Ascending aorta (tissue), 2 donors: ENCODE results near the gene HNMT. TPM values are rescaled to one million over a fixed set of nuclear protein-coding genes. Genes with fewer than 3 reads are reported as not detected.

Source experiments
- DNase-seq, 2 donors: peaks; one replicate each; pipeline ENCODE4 v3.0.0-alpha.2; 2019; ENCODE audit warnings: low spot score in 2 of 2
- H3K27ac ChIP-seq, 2 donors: fragments of 200-600 bp; sonication (generic); one replicate each; pipeline ENCODE4 v1.5.1; 2016 to 2017; ENCODE audit warnings: mild to moderate bottlenecking in 1 of 2
- H3K27me3 ChIP-seq: fragments of 200-600 bp; sonication (generic); one replicate; pipeline ENCODE4 v1.5.1; 2017
- H3K36me3 ChIP-seq, 2 donors: fragments of 200-600 bp; sonication (generic); one replicate each; pipeline ENCODE4 v1.5.1; 2016
- H3K4me1 ChIP-seq, 2 donors: fragments of 200-600 bp; sonication (generic); one replicate each; pipeline ENCODE4 v1.5.1; 2016 to 2017; ENCODE audit warnings: mild to moderate bottlenecking in 1 of 2
- H3K4me3 ChIP-seq, 2 donors: fragments of 200-600 bp; sonication (generic); one replicate each; pipeline ENCODE4 v1.5.1; 2016 to 2017; ENCODE audit warnings: mild to moderate bottlenecking in 1 of 2
- H3K9me3 ChIP-seq, 2 donors: fragments of 200-600 bp; sonication (generic); one replicate each; pipeline ENCODE4 v1.5.1; 2016
- intact Hi-C: fragments of 100-400 bp; cut with DNase I; formaldehyde crosslinking; loops from one replicate; pipeline ENCODE4 v1.15.1; 2023
- total RNA-seq: library from RNA; depleted of rRNA; stranded (reverse); fragments of >200 nt; gene quantifications from one replicate; pipeline ENCODE4 v1.1.0, GENCODE V29; 2016
- TF ChIP-seq, protein P1 (sequence below), 3 experiments: fragments of 200-600 bp in 2 of 3; fragments of 450-650 bp in 1 of 3; sonication (generic) in 2 of 3; IDR thresholded peaks; one replicate each; pipeline ENCODE4 v1.5.1; 2016 to 2019; ENCODE audit warnings: antibody characterized with exemption in 3 of 3, mild to moderate bottlenecking in 1 of 3, moderate library complexity in 1 of 3

HNMT gene
- total RNA-seq, 1 donor from 2014 or later: 22.2 TPM

- Histone ChIP-seq H3K27me3 (no peaks in the 10 kb centered on the region), H3K4me1 (peaks cover 0 to 9% of the 10 kb centered on the region in 2 donors), H3K27ac (no peak overlapping the region), H3K36me3 (peaks cover 6 to 9% of the 10 kb centered on the region in 2 donors), H3K4me3 (no peak overlapping the region), H3K9me3 (no peaks in the 10 kb centered on the region)
- intact Hi-C loops: no loop called here
- no peak for DNase-seq
- TF ChIP-seq, protein P1, sequence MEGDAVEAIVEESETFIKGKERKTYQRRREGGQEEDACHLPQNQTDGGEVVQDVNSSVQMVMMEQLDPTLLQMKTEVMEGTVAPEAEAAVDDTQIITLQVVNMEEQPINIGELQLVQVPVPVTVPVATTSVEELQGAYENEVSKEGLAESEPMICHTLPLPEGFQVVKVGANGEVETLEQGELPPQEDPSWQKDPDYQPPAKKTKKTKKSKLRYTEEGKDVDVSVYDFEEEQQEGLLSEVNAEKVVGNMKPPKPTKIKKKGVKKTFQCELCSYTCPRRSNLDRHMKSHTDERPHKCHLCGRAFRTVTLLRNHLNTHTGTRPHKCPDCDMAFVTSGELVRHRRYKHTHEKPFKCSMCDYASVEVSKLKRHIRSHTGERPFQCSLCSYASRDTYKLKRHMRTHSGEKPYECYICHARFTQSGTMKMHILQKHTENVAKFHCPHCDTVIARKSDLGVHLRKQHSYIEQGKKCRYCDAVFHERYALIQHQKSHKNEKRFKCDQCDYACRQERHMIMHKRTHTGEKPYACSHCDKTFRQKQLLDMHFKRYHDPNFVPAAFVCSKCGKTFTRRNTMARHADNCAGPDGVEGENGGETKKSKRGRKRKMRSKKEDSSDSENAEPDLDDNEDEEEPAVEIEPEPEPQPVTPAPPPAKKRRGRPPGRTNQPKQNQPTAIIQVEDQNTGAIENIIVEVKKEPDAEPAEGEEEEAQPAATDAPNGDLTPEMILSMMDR (IDR thresholded peaks at IDR 0.05): no peak
Measured at GRCh38 chr2:137977790-137978189, 13.5 kb downstream of the HNMT start.

DNA sequence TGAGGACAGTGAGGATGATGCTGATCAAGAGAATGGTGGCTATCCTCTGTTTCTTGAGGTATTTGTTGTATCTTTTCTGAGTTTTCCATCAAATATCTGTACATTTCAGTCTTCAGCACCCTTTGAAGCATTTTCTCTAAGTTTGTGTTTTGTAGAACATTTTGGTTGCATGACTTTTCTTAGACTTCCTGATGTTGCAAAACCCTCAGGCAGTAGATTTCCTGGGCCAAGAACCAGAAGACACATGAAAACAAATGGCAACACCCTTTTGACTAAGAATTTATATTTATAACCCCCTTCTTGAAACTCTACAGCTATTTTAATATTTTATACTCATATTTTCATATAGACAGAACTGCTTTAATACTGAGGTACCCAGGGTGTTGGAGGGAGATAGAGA, 16.2 kb downstream of the HNMT start:
- intact Hi-C loops: no loop called here
- DNase-seq: no peak
- Histone ChIP-seq H3K4me3 (no peak overlapping the region), H3K9me3 (no peaks in the 10 kb centered on the region), H3K36me3 (peaks cover 0 to 11% of the 10 kb centered on the region in 2 donors), H3K27me3 (no peaks in the 10 kb centered on the region), H3K27ac (peak overlapping the region; percentile 28 to 34), H3K4me1 (peaks cover 0 to 9% of the 10 kb centered on the region in 2 donors)
- TF ChIP-seq, protein P1 (IDR thresholded peaks at IDR 0.05): no peak

- Histone ChIP-seq H3K27me3 (no peaks in the 10 kb centered on the region), H3K27ac (peak overlapping the region; percentile 28 to 34), H3K9me3 (no peaks in the 10 kb centered on the region), H3K36me3 (peaks cover 0 to 15% of the 10 kb centered on the region in 2 donors), H3K4me1 (peaks cover 0 to 9% of the 10 kb centered on the region in 2 donors), H3K4me3 (no peak overlapping the region)
- TF ChIP-seq, protein P1 (IDR thresholded peaks at IDR 0.05): no peak
- DNase-seq: no peak
- intact Hi-C loops: no loop called here
Measured at GRCh38 chr2:137981112-137981656, 16.9 kb downstream of the HNMT start.

DNA sequence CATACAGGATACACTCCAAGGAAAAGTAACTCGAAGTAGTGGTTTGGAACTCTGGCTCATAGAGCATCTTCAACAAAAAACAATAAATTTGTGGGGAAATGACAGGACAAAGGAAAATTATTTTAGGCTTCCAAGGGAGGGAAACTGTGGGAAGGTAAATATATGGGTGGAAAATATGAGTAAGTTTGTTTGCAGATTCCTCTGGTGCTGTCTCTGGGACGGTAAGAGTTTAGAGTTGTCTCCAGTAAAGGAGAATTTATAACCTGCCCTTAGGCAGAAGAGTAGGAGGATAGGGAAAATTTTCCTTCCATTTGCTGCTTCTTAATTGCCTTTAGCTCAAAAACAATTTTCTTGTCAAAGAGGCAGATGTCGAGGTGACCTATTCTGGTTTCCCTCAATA, 19.3 kb downstream of the HNMT start:
- DNase-seq: no peak
- H3K9me3 ChIP-seq: no peaks in the 10 kb centered on the region
- H3K4me3 ChIP-seq: no peak overlapping the region
- TF ChIP-seq, protein P1 (IDR thresholded peaks at IDR 0.05): no peak
- no peak overlapping the region for H3K27ac ChIP-seq
- H3K27me3 ChIP-seq: no peaks in the 10 kb centered on the region
- H3K4me1 ChIP-seq: peaks cover 0 to 9% of the 10 kb centered on the region in 2 donors
- H3K36me3 ChIP-seq: peaks cover 0 to 18% of the 10 kb centered on the region in 2 donors
- intact Hi-C loops: no loop called here

GRCh38 chr2:137986268-137986667, 22.0 kb downstream of the HNMT start:
- H3K4me3 ChIP-seq: no peak overlapping the region
- no peak for DNase-seq
- no peaks in the 10 kb centered on the region for H3K4me1 ChIP-seq
- peaks cover 3 to 40% of the 10 kb centered on the region in 2 donors for H3K36me3 ChIP-seq
- peaks cover 0 to 3% of the 10 kb centered on the region in 2 donors for H3K9me3 ChIP-seq
- H3K27ac ChIP-seq: no peak overlapping the region
- TF ChIP-seq, protein P1 (IDR thresholded peaks at IDR 0.05): no peak
- intact Hi-C loops: no loop called here
- H3K27me3 ChIP-seq: no peaks in the 10 kb centered on the region

- Histone ChIP-seq H3K4me1 (no peaks in the 10 kb centered on the region), H3K36me3 (peaks cover 7 to 44% of the 10 kb centered on the region in 2 donors), H3K27me3 (no peaks in the 10 kb centered on the region), H3K9me3 (peaks cover 0 to 8% of the 10 kb centered on the region in 2 donors), H3K27ac (no peak overlapping the region), H3K4me3 (no peak overlapping the region)
- intact Hi-C loops: no loop called here
- no peak for DNase-seq
- TF ChIP-seq, protein P1 (IDR thresholded peaks at IDR 0.05): no peak
Measured at GRCh38 chr2:137987011-137987410, 22.7 kb downstream of the HNMT start.
